GM12878 (cell line): ENCODE data around the gene SLC29A2. TPM values are rescaled to one million over a fixed set of nuclear protein-coding genes. Genes with fewer than 3 reads are reported as not detected.
A peak's percentile ranks its signal among the peaks of the same experiment; 100 is the strongest.

Experiments used
- ATF3 ChIP-seq: IDR thresholded peaks from 2 replicates; pipeline ENCODE4 v1.6.1; 2011; ENCODE audit warnings: low read depth, mild to moderate bottlenecking, low read length, moderate library complexity, borderline replicate concordance; ENCODE audit errors: extremely low read depth
- BCL11A ChIP-seq: IDR thresholded peaks from 2 replicates; pipeline ENCODE4 v1.6.1; 2011; ENCODE audit warnings: low read depth, low read length
- BHLHE40 ChIP-seq, 2 experiments: fragments of 450-650 bp in 1 of 2; IDR thresholded peaks; 2 replicates each; pipeline ENCODE4 v1.6.1; 2011 to 2017; ENCODE audit warnings: low read depth in 2 of 2, borderline replicate concordance in 1 of 2, improper control_type of control experiment in 1 of 2, low read length in 1 of 2, mild to moderate bottlenecking in 1 of 2
- CEBPZ ChIP-seq: fragments of 150-350 bp; IDR thresholded peaks from 2 replicates; pipeline ENCODE4 v1.6.1; 2016; ENCODE audit warnings: low read depth, low read length
- CREM ChIP-seq: IDR thresholded peaks from 2 replicates; pipeline ENCODE4 v1.6.1; 2014; ENCODE audit warnings: antibody characterized with exemption, low read depth
- IRF4 ChIP-seq: IDR thresholded peaks from 2 replicates; pipeline ENCODE4 v1.6.1; 2011; ENCODE audit warnings: low read depth, low read length
- KAT2A ChIP-seq: conservative IDR thresholded peaks from 2 replicates; pipeline ENCODE4 v1.6.1; 2011; ENCODE audit warnings: low read depth, low read length; ENCODE audit not compliant: control insufficient read depth
- NFIC ChIP-seq: IDR thresholded peaks from 2 replicates; pipeline ENCODE4 v1.6.1; 2012; ENCODE audit warnings: low read depth, mild to moderate bottlenecking, inconsistent platforms, low read length, moderate library complexity
- PKNOX1 ChIP-seq: fragments of 450-650 bp; IDR thresholded peaks from 2 replicates; pipeline ENCODE4 v1.6.1; 2016; ENCODE audit warnings: mild to moderate bottlenecking
- RCOR1 ChIP-seq: conservative IDR thresholded peaks from 2 replicates; pipeline ENCODE4 v1.6.1; 2012; ENCODE audit warnings: low read depth, low read length, improper control_type of control experiment
- RELA ChIP-seq: fragments of 450-650 bp; IDR thresholded peaks from 2 replicates; pipeline ENCODE4 v1.8.0; 2014; ENCODE audit warnings: borderline replicate concordance; ENCODE audit not compliant: partially characterized antibody
- SUZ12 ChIP-seq: fragments of 200-600 bp; sonication (generic); IDR thresholded peaks from one replicate; pipeline ENCODE4 v1.6.1; 2018; ENCODE audit warnings: antibody characterized with exemption, mild to moderate bottlenecking; ENCODE audit not compliant: unreplicated experiment
- TARDBP ChIP-seq: IDR thresholded peaks from 2 replicates; pipeline ENCODE4 v1.6.1; 2016; ENCODE audit warnings: borderline replicate concordance
- TCF12 ChIP-seq: IDR thresholded peaks from 2 replicates; pipeline ENCODE4 v1.6.1; 2011; ENCODE audit warnings: low read depth, mild to moderate bottlenecking, low read length
- USF1 ChIP-seq: IDR thresholded peaks from 2 replicates; pipeline ENCODE4 v1.6.1; 2011; ENCODE audit warnings: borderline replicate concordance, low read depth, mild to moderate bottlenecking, moderate library complexity, mixed read lengths, low read length; ENCODE audit not compliant: insufficient read depth; ENCODE audit errors: extremely low read length
- ZNF274 ChIP-seq: IDR thresholded peaks from one replicate; pipeline ENCODE4 v1.8.0; 2011; ENCODE audit not compliant: insufficient read length, insufficient read depth
- ZSCAN29 ChIP-seq: fragments of 450-650 bp; IDR thresholded peaks from 2 replicates; pipeline ENCODE4 v1.6.1; 2017; ENCODE audit warnings: mild to moderate bottlenecking, moderate library complexity
- ZZZ3 ChIP-seq: IDR thresholded peaks from 2 replicates; pipeline ENCODE4 v1.6.1; 2011; ENCODE audit warnings: low read depth; ENCODE audit not compliant: control insufficient read depth, insufficient read length
- polyA plus RNA-seq, 11 experiments: library from polyadenylated mRNA; depleted of rRNA in 4 of 11; unstranded in 6 of 11; stranded (reverse) in 5 of 11; fragments of >200 nt; fragmentation: Nextera tagmentation in 4 of 11; fragmentation: Illumina TruSeq in 1 of 11; extraction: Ambion mirVana in 4 of 11; extraction: Trizol in 1 of 11; gene quantifications; 1 replicate in 1 of 11; 2 replicates in 10 of 11; pipeline versions ENCODE4 v1.2.1 to v1.2.3, GENCODE V29; 2011 to 2016; ENCODE audit warnings: inconsistent platforms in 2 of 11, missing spikeins in 2 of 11, low read depth in 1 of 11
- total RNA-seq, 4 experiments: library from RNA; depleted of rRNA in 3 of 4; stranded (reverse); fragments of >200 nt in 3 of 4; fragmentation: Illumina TruSeq in 1 of 4; extraction: Trizol in 1 of 4; gene quantifications; 2 replicates each; pipeline versions ENCODE4 v1.2.1 to v1.2.3, GENCODE V29; 2013 to 2021
- TF ChIP-seq, protein P1 (sequence below): IDR thresholded peaks from 2 replicates; pipeline ENCODE4 v1.6.1; 2012; ENCODE audit warnings: low read depth, low read length, improper control_type of control experiment
- TF ChIP-seq, protein P2 (sequence below): fragments of 450-650 bp; conservative IDR thresholded peaks from 2 replicates; pipeline ENCODE4 v1.6.1; 2017; ENCODE audit warnings: mild to moderate bottlenecking, moderate library complexity

Gene SLC29A2
- total and polyA plus RNA-seq, 10 of the 15 experiments (the other 5 are each of a cell fraction or from before 2014, with no cell fraction given) = 0.27 to 7.5 (median 2.2) TPM

DNA sequence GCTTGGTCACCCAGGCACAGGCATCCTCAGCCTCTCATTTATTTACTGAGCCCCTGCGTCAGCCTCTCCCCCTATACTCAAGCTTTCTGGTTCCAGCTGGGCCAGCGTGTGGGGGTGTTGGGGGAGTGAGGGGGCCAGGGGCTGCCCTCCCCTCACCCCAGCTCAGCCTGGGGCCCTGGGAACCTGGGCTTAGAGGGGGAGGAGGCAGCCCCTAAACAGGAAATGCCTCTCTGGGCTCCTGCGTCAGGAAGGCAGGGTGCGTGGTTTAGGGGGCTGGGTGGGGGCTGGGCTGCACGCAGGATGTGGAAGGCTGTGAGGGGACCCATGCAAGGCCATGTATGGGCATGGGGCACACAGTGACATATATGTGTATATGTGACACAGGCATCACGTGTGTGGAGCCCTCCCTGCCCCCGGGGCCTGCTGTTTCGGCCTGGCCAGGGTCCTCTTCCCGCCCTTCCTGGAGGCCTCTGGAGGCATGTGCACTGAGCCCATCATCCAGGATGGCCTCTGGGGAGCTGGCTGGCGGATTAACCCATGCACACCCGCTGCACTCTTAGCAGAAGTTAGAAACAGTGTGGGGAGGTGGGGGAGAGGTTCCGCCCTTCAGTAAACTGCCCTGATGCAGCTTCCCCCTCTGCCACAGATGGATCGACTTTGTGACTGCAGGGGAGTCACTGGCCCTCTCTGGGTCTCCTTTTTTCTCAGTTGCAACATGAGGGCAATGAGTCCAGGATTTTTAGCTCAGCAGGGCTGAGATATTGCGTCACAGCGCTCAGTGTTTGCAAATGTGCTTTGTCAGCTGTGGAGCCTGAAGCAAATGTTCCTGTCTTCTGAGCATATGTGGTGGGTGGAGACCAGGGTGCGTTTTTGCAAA is 53.6 kb downstream of the SLC29A2 start (continued):
- no peak for TF ChIP-seq ZZZ3
- TF ChIP-seq IRF4 = no peak
- TF ChIP-seq, protein P1, sequence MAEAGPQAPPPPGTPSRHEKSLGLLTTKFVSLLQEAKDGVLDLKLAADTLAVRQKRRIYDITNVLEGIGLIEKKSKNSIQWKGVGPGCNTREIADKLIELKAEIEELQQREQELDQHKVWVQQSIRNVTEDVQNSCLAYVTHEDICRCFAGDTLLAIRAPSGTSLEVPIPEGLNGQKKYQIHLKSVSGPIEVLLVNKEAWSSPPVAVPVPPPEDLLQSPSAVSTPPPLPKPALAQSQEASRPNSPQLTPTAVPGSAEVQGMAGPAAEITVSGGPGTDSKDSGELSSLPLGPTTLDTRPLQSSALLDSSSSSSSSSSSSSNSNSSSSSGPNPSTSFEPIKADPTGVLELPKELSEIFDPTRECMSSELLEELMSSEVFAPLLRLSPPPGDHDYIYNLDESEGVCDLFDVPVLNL = no peak
- no peak for TF ChIP-seq CEBPZ
- TF ChIP-seq RCOR1 = no peak
- TF ChIP-seq BHLHE40 (IDR thresholded peaks at IDR 0.05; ENCODE audit: borderline replicate concordance in 1 of 2, low read depth in 2 of 2, low read length in 1 of 2) = peak; percentile 12 to 60; a peak in 1 of 4 replicates
- TF ChIP-seq ZSCAN29 = no peak
- TF ChIP-seq TCF12 = peak; percentile 61; the same call in 1 of the 2 replicates
- no peak for TF ChIP-seq SUZ12
- no peak for TF ChIP-seq NFIC
- TF ChIP-seq ZNF274 = no peak
- TF ChIP-seq BCL11A = peak; percentile 13; the same call in 1 of the 2 replicates
- TF ChIP-seq USF1 = peak; percentile 73
- 0 out of 2 replicates have a peak, but pooled peaks have one; percentile 44 for TF ChIP-seq CREM
- TF ChIP-seq PKNOX1 = no peak
- TF ChIP-seq, protein P2, sequence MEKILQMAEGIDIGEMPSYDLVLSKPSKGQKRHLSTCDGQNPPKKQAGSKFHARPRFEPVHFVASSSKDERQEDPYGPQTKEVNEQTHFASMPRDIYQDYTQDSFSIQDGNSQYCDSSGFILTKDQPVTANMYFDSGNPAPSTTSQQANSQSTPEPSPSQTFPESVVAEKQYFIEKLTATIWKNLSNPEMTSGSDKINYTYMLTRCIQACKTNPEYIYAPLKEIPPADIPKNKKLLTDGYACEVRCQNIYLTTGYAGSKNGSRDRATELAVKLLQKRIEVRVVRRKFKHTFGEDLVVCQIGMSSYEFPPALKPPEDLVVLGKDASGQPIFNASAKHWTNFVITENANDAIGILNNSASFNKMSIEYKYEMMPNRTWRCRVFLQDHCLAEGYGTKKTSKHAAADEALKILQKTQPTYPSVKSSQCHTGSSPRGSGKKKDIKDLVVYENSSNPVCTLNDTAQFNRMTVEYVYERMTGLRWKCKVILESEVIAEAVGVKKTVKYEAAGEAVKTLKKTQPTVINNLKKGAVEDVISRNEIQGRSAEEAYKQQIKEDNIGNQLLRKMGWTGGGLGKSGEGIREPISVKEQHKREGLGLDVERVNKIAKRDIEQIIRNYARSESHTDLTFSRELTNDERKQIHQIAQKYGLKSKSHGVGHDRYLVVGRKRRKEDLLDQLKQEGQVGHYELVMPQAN = no peak
- no peak for TF ChIP-seq ATF3
- TF ChIP-seq RELA = no peak
- TF ChIP-seq KAT2A = no peak
- no peak for TF ChIP-seq TARDBP
